ENCODE results near the gene PPM1J. TPM values are rescaled to one million over a fixed set of nuclear protein-coding genes. Genes with fewer than 3 reads are reported as not detected.
A peak's percentile ranks its signal among the peaks of the same experiment; 100 is the strongest.
"Not testable (repeated sequence)": the region's sequence is repeated elsewhere in the genome, so short reads cannot be mapped to it uniquely, and the experiment has no call there.

PPM1J gene
- polyA plus RNA-seq (2013, experiment 1 of 2; ENCODE audit: insufficient read length): 1.5 TPM
- 1.7 TPM for polyA plus RNA-seq (2013, experiment 2 of 2; ENCODE audit: insufficient read length)

- peak; percentile 86 for DNase-seq
Observed at GRCh38 chr1:112715264-112716053, at the start of gene PPM1J. Gene PPM1J (minus strand): TSS chr1:112715332. CDS start chr1:112715301, 31 bp downstream.

GRCh38 chr1:112762541-112763500 is 47.7 kb upstream of the PPM1J start:
- DNase-seq: peak; percentile 45

DNA sequence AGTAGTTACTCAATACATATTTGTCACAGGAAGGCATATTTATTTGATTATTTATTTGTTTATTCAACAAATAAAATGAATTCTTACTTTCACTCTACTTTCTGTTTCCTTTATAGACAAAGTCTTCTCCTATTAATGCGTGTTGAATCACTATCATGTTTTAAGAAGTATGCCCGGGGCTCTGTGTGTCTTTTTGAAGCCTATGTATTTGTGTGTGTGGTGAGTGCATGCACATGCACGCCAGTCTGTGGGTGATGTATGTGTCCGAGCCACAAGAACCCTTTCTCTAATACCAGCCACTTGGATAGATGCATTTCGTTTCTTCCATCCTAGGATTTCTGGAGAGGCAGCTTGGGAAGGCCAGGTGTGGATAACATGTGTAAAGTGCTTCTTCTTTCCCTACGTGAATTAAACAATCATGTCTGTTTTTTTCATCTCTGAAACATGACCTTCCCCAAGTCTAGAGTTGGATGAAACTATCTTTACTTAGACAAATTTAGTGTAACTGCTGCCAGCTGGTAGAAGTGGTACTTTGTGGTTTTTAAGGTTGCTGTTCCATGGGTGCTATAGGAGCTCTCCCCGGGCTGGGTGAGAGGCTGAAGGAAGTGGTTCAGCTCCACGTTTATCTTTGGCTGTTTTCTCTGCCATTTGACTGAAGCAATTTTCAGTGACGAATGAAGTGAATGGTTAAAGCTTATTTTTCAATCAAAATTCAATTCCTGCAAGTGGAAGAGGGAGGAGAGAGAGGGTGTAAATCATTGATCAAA is 46.8 kb upstream of the PPM1J start:
- no peak for DNase-seq

DNA sequence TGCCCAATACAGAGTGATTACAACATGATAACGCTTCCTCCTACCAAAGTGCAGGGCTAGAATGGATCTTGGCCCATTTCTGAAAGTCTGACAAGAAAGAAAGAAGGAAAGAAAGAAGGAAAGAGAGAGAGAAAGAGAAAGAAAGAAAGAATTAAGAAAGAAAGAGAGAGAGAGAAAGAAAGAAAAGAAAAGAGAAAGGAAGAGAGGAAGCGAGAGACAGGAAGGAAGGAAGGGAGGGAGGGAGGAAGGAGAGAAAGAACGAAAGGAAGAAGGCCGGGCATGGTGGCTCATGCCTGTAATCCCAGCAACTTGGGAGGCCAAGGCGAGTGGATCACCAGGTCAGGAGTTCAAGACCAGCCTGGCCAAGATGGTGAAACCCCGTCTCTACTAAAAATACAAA is 44.1 kb upstream of the PPM1J start:
- DNase-seq: no peak

- no peak for DNase-seq
Observed at GRCh38 chr1:112754116-112754628, 39.0 kb upstream of the PPM1J start.

GRCh38 chr1:112748396-112748795 is 33.3 kb upstream of the PPM1J start:
- DNase-seq: no peak

GRCh38 chr1:112744009-112744578 is 29.0 kb upstream of the PPM1J start:
- peak; percentile 56 for DNase-seq

- DNase-seq: no peak
Observed at GRCh38 chr1:112743174-112744008, 28.3 kb upstream of the PPM1J start.

DNA sequence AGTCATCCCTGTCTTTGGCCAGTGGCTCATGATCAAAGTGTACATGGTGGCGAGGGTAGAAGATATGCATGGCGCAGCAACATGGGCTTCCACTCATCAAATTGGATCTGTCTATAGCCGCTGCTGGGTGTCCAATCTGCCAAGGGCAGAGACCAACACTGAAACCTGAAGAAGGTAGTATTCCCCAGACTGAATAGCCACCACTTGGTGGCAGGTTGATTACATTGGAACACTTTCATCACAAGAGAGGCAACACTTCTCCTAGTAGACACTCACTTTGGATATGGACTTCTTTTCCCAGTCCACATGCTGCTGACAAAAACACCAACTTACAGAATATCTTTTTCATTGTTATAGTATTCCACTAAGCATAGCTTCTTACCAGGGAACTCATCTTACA is 22.4 kb upstream of the PPM1J start:
- DNase-seq: no peak

GRCh38 chr1:112735752-112736151 is 20.6 kb upstream of the PPM1J start:
- DNase-seq: peak; percentile 86

GRCh38 chr1:112731451-112731850 is 16.3 kb upstream of the PPM1J start:
- no peak for DNase-seq

- DNase-seq: no peak
Observed at GRCh38 chr1:112729909-112730308, 14.8 kb upstream of the PPM1J start.

GRCh38 chr1:112729011-112729410 is 13.9 kb upstream of the PPM1J start:
- DNase-seq: not testable (repeated sequence)

GRCh38 chr1:112728306-112728971 is 13.3 kb upstream of the PPM1J start:
- not testable (repeated sequence) for DNase-seq

DNA sequence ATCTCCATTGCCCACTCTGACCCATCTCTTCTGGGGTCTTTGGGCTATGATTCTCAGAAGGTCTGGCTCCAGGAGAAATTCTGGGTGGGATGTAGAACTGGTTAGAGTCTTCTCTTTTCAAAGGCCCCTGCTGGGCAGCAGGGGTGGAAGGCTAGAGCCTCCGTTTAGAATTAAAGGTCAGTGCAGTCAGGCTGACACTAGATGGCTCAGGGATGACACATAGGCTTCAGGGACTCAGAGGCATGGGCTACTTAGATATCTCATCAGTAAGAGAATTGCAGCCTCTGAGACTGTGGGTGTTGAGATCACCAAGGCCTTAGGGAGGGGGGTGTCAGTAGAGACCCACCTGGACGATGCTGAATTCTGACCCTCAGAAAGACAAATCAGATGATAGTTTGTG is 12.6 kb upstream of the PPM1J start:
- no peak for DNase-seq

DNA sequence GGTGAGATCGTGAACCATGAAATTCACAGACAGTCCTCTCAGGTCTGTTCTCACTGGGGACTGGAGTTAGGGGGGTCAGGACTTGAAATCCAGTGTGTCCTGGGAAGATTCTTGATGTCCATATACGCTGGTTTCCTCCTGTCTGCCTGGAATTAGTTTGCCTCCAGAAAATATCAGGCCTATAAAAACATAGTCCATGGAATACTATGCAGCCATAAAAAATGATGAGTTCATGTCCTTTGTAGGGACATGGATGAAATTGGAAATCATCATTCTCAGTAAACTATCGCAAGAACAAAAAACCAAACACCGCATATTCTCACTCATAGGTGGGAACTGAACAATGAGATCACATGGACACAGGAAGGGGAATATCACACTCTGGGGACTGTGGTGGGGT is 9.1 kb upstream of the PPM1J start:
- not testable (repeated sequence) for DNase-seq

GRCh38 chr1:112723511-112723839 is 8.3 kb upstream of the PPM1J start:
- no peak for DNase-seq

GRCh38 chr1:112722601-112723510 is 7.7 kb upstream of the PPM1J start:
- peak; percentile 61 for DNase-seq

DNA sequence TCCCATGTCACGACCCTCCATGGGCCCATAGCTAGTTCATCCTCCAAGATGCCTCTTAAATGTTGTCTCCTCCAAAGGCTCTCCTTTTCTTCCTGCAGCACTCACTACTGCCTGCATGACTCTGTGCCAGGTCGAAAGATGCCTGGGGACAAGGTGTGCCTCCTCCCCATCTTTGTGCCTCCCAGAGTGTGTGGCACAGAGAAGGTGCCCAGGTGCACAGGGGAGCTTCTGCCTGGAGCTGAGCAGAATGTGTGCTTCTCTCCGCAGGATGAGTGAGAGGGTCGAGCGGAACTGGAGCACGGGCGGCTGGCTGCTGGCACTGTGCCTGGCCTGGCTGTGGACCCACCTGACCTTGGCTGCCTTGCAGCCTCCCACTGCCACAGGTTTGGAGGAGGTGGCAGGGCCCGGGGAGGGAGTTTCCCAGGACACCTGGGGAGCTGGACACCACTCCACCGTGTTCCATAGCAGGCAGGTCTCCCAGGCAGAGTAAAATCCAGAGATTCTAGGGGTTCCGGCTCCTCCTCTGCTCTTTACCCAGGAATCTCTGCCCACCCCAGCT is 6.9 kb upstream of the PPM1J start:
- no peak for DNase-seq

All from fibroblast of skin of abdomen (primary cell).